ENCODE data around the gene CD80. TPM values are rescaled to one million over a fixed set of nuclear protein-coding genes. Genes with fewer than 3 reads are reported as not detected.

CD80 gene
- total and polyA plus RNA-seq, 2 donors (not counting 1 experiment from before 2014, with no cell fraction given), result under 0.01 TPM; not detected in 1

DNA sequence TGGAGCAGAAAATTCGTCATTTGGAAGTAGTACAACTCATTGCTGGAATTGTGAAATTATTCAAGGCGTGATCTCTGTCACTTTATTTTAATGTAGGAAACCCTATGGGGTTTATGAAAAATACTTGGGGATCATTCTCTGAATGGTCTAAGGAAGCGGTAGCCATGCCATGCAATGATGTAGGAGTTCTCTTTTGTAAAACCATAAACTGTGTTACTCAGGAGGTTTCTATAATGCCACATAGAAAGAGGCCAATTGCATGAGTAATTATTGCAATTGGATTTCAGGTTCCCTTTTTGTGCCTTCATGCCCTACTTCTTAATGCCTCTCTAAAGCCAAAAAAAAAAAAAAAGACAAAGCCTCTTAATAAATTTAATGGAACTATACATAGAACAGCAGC, 66.6 kb downstream of the CD80 start:
- Histone ChIP-seq H4K20me1 (ENCODE audit: control insufficient read depth, extremely low read depth, insufficient read depth, low read length) (no peaks in the 10 kb centered on the region), H3K9me3 (ENCODE audit: control insufficient read depth, insufficient read depth, low read depth, low read length) (no peaks in the 10 kb centered on the region), H3K79me2 (ENCODE audit: control insufficient read depth, insufficient read depth, low read length) (no peaks in the 10 kb centered on the region), H2AFZ (ENCODE audit: low read length) (no peak overlapping the region), H3K9ac (ENCODE audit: insufficient read depth, low read length) (no peak overlapping the region), H3K4me1 (ENCODE audit: control insufficient read depth, extremely low read depth, insufficient read depth, low read length) (peaks cover 3% of the 10 kb centered on the region), H3K27me3 (ENCODE audit: control insufficient read depth, insufficient read depth, low read length) (no peaks in the 10 kb centered on the region), H3K36me3 (ENCODE audit: control insufficient read depth, insufficient read depth, low read length) (no peaks in the 10 kb centered on the region), H3K27ac (ENCODE audit: insufficient read depth, low read length) (no peak overlapping the region), H3K4me2 (ENCODE audit: extremely low read depth, insufficient read depth, low read length) (no peak overlapping the region), H3K4me3 (replicated peaks in 1 of 4; ENCODE audit: control extremely low read depth in 1 of 4, insufficient read depth in 1 of 4, low read depth in 3 of 4, low read length in 4 of 4) (no peak overlapping the region)
- DNase-seq (ENCODE audit: low read depth in 2 of 2), result no peak
- TF ChIP-seq, protein P1, sequence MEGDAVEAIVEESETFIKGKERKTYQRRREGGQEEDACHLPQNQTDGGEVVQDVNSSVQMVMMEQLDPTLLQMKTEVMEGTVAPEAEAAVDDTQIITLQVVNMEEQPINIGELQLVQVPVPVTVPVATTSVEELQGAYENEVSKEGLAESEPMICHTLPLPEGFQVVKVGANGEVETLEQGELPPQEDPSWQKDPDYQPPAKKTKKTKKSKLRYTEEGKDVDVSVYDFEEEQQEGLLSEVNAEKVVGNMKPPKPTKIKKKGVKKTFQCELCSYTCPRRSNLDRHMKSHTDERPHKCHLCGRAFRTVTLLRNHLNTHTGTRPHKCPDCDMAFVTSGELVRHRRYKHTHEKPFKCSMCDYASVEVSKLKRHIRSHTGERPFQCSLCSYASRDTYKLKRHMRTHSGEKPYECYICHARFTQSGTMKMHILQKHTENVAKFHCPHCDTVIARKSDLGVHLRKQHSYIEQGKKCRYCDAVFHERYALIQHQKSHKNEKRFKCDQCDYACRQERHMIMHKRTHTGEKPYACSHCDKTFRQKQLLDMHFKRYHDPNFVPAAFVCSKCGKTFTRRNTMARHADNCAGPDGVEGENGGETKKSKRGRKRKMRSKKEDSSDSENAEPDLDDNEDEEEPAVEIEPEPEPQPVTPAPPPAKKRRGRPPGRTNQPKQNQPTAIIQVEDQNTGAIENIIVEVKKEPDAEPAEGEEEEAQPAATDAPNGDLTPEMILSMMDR (conservative IDR thresholded peaks at IDR 0.05 in 1 of 2, IDR thresholded peaks at IDR 0.05 in 1 of 2; ENCODE audit: low read depth in 1 of 2, low read length in 2 of 2), result no peak
- no peak for TF ChIP-seq EZH2 (IDR thresholded peaks at IDR 0.05; ENCODE audit: low read length, missing control alignments)

DNA sequence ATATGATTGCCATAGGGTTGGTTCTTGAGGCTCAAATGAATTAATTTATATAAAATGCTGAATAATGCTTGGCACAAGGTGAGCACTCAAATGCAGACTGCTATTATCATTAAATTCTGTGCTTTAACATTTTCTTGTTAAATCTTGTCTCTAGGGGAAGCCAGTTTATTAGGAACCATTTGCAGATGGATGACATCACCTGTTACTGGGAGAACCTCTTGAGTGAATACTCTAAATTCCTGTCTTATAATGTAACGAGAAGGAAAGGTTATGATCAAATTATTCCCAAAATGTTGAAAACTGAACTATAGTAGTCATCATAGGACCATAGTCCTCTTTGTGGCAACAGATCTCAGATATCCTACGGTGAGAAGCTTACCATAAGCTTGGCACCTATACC, 67.3 kb downstream of the CD80 start:
- H3K4me2 ChIP-seq (ENCODE audit: extremely low read depth, insufficient read depth, low read length), result no peak overlapping the region
- H3K9ac ChIP-seq (ENCODE audit: insufficient read depth, low read length), result no peak overlapping the region
- no peaks in the 10 kb centered on the region for H3K4me1 ChIP-seq (ENCODE audit: control insufficient read depth, extremely low read depth, insufficient read depth, low read length)
- no peaks in the 10 kb centered on the region for H3K9me3 ChIP-seq (ENCODE audit: control insufficient read depth, insufficient read depth, low read depth, low read length)
- H3K36me3 ChIP-seq (ENCODE audit: control insufficient read depth, insufficient read depth, low read length), result no peaks in the 10 kb centered on the region
- no peak overlapping the region for H3K4me3 ChIP-seq (replicated peaks in 1 of 4; ENCODE audit: control extremely low read depth in 1 of 4, insufficient read depth in 1 of 4, low read depth in 3 of 4, low read length in 4 of 4)
- no peaks in the 10 kb centered on the region for H3K27me3 ChIP-seq (ENCODE audit: control insufficient read depth, insufficient read depth, low read length)
- peak in 1 of 2 donors; percentile 29 for DNase-seq (ENCODE audit: low read depth in 2 of 2)
- no peaks in the 10 kb centered on the region for H4K20me1 ChIP-seq (ENCODE audit: control insufficient read depth, extremely low read depth, insufficient read depth, low read length)
- no peak overlapping the region for H2AFZ ChIP-seq (ENCODE audit: low read length)
- TF ChIP-seq, protein P1 (conservative IDR thresholded peaks at IDR 0.05 in 1 of 2, IDR thresholded peaks at IDR 0.05 in 1 of 2; ENCODE audit: low read depth in 1 of 2, low read length in 2 of 2), result no peak
- TF ChIP-seq EZH2 (IDR thresholded peaks at IDR 0.05; ENCODE audit: low read length, missing control alignments), result no peak
- no peak overlapping the region for H3K27ac ChIP-seq (ENCODE audit: insufficient read depth, low read length)
- no peaks in the 10 kb centered on the region for H3K79me2 ChIP-seq (ENCODE audit: control insufficient read depth, insufficient read depth, low read length)

DNA sequence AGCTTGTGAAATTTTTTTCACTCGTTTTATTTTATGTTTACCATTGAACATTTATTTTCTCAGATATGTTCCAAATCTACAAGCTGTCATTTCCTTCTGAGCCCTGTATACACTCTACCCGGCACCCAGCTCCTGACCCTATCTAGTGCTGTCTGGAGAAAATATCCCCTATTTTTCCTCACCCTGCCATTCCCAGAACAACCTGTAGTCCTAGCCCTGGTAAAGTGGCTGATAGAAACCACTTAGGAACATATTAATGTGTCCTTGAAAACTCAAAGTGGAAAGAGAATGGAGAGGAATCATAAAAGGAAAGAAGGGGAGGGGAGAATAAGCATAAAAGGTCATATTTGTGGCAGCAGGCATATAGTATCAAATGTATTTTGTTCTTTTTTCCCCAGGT, 69.3 kb downstream of the CD80 start:
- Histone ChIP-seq H3K4me3 (replicated peaks in 1 of 4; ENCODE audit: control extremely low read depth in 1 of 4, insufficient read depth in 1 of 4, low read depth in 3 of 4, low read length in 4 of 4) (no peak overlapping the region), H3K4me1 (ENCODE audit: control insufficient read depth, extremely low read depth, insufficient read depth, low read length) (no peaks in the 10 kb centered on the region), H3K9ac (ENCODE audit: insufficient read depth, low read length) (no peak overlapping the region), H4K20me1 (ENCODE audit: control insufficient read depth, extremely low read depth, insufficient read depth, low read length) (no peaks in the 10 kb centered on the region), H3K27me3 (ENCODE audit: control insufficient read depth, insufficient read depth, low read length) (no peaks in the 10 kb centered on the region), H3K36me3 (ENCODE audit: control insufficient read depth, insufficient read depth, low read length) (no peaks in the 10 kb centered on the region), H2AFZ (ENCODE audit: low read length) (no peak overlapping the region), H3K4me2 (ENCODE audit: extremely low read depth, insufficient read depth, low read length) (no peak overlapping the region), H3K27ac (ENCODE audit: insufficient read depth, low read length) (no peak overlapping the region), H3K9me3 (ENCODE audit: control insufficient read depth, insufficient read depth, low read depth, low read length) (no peaks in the 10 kb centered on the region), H3K79me2 (ENCODE audit: control insufficient read depth, insufficient read depth, low read length) (no peaks in the 10 kb centered on the region)
- TF ChIP-seq, protein P1 (conservative IDR thresholded peaks at IDR 0.05 in 1 of 2, IDR thresholded peaks at IDR 0.05 in 1 of 2; ENCODE audit: low read depth in 1 of 2, low read length in 2 of 2), result no peak
- no peak for TF ChIP-seq EZH2 (IDR thresholded peaks at IDR 0.05; ENCODE audit: low read length, missing control alignments)
- no peak for DNase-seq (ENCODE audit: low read depth in 2 of 2)

All from fibroblast of lung (primary cell).